HG03439 (cell line): ENCODE data around the gene SEPTIN10.
"Not testable (repeated sequence)": the region's sequence is repeated elsewhere in the genome, so short reads cannot be mapped to it uniquely, and the experiment has no call there.

ENCODE experiments used
- ATAC-seq: cut with Tn5 transposase; IDR thresholded peaks from one replicate; pipeline ENCODE4 v1.9.1; 2021; ENCODE audit warnings: mild to moderate bottlenecking, moderate library complexity; ENCODE audit not compliant: unreplicated experiment

Gene SEPTIN10

DNA sequence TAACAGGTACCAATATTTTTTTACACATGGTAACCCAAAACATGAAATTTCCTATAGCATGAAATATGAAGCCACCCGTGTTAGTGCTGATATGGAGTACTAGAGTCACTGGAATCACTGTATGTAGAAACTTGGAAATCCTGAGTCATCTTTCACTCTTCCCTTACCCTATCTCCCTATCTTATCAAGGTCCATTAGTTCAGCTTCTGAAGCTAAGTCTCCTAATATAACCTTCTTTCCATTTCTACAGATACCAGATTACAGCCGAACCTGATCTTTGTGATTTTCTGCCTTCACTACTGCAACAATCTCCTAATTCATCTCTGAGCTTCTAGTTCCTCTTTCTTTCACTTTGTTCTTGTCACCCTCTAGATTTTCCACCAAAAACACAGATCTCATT, 59.0 kb downstream of the SEPTIN10 start:
- no peak for ATAC-seq

DNA sequence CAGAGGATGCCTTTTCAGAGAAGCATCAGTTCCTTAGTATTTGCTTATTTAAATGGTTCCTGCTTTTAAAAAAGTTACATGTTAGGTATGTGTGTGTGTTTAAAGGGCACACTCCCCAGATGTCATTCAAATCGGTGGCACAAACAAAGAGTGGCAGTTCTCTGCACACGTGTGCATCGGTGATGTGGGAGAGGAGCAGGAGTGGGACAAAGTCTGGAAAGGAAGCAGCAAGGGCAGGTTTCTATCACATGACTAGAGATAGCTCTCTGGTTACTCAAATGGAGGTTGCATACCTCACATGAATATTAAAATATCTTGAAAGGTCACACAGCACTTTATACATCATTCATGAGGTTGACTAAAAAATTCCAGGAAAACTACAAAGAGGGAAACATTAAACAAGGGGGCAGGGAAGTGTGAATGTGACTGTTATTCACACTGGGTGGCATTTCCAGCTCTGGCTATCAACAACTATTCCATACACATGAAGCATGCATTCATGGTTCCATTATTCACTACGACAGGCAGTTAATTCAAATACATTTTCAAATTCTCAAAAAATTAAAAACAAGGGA, 64.7 kb downstream of the SEPTIN10 start:
- no peak for ATAC-seq

DNA sequence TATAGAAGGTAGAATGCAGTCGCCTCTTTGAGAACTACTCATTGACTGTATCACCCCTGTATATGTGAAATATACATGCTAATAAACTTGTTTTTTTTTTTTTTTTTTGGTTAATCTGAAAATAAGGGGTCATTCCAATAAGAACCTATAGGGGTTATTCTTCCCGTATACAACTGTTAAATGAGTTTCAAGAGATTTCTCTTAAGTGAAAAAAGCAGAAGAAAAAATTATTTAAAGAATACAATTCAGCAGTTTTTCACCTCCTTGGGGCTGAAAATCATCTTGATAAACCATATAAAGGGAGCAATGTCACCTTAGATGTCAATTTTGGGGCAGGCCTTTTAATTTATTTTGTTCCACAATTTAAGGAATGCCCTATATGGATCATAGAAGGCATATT, 66.5 kb downstream of the SEPTIN10 start:
- ATAC-seq = no peak

DNA sequence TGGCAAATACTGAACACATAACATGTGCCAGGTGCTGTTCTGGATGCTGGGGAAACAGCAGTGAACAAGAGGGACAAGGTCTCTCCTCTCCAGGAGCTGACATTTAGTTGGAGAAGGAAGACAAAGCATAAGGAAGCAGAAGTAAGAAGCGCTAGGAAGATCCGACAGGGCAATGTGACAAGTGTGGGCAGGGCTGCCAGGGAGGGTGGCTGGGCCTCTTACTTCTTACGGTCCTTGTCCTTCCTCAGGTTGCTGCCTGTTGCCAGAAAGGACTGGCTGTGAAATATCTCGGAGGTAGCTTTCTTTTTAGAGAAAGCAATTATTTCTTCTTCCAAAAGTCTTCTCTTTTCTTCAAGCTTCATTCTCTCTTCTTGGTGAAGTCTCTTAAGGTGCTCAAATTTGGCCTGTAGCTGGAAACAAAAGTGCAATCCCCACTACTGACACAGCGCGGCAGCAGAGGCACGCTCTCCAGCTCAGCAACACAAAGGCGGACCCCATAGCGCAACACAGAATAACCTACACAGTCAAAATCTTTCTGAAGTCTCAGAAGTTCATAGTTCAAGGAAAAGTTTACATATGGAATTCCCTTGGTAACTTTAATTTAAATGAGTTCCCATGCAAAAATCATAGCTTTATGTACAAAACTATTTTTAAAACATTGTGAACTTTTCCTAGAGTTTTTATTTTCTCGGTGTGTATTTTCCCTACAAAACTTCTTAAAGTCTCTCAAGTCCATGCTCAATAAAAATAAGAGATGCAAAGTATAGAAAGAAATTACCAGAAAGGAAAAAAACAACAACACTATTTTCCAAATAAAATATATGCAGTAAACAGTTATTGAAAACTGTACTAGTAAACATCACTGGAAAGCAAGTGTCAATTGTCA, 67.7 kb downstream of the SEPTIN10 start:
- ATAC-seq = peak; percentile 66

DNA sequence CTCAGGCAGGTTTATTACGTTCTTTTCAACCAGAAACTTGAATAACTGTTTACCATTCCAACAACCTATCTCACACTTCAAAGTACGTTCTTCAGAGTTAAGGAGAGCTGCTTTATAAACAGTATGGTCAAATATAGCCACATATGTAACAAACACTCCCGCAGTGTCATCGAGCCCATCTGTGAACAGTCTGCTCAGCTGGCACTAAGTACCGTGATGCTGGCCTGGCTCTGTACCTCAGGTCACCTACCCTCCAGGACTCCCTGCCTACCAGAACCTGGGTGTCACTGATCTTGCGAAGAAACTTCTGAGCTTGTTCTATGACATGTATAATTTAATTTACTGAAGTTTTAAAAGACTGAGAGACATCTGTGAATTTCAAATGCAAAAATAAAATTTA, 71.4 kb downstream of the SEPTIN10 start:
- ATAC-seq = no peak

DNA sequence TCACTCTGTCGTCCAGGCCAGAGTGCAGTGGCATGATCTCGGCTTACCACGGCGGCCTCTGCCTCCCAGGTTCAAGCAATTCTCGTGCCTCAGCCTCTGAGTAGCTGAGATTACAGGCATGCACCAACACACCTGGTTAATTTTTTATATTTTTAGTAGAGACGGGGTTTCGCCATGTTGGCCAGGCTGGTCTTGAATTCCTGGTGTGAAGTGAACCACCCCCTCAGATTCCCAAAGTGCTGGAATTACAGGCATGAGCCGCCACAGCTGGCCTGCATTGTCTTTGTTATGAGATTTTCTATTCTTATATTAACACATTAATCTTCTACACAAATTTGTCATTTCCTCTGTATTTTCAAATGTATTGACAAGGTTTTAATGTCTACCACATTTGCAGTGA, 75.2 kb downstream of the SEPTIN10 start:
- ATAC-seq = no peak

DNA sequence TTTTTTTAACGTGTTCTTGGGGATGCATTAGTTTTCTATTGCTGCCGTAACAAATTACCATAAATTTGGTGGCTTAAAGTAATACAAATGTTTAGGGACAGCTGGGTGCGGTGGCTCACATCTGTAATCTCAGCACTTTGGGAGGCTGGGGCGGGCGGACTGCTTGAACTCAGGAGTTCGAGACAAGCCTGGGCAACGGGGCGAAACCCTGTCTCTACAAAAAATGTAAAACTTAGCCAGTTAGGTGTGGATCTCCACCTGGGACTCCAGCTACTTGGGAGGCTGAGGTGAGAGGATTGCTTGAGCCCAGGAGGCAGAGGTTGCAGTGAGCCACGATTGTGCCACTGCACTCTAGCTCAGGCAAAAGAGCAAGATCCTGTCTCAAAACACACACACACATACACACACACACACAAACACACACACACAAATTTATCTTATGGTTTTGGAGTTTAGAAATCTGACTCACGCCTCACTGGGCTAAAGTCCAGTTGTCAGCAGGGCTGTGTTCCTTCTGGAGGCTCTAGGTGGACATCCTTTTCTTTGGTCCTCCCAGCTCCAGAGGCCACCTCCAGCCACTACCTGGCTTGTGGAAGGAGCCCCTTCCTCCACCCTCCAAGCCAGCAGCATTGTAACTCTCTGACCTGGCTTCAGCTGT, 76.1 kb downstream of the SEPTIN10 start:
- ATAC-seq = no peak

DNA sequence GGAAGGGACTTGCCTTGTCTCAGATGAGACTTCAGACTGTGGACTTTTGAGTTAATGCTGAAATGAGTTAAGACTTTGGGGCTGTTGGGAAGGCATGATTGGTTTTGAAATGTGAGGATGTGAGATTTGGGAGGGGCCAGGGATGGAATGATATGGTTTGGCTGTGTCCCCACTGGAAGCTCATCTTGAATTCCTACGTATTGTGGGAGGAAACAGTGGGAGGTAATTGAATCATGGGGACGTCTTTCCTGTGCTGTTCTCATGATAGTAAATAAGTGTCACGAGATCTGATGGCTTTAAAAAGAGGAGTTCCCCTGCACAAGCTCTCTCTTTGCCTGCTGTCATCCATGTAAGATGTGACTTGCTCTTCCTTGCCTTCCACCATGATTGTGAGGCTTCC, 77.2 kb downstream of the SEPTIN10 start:
- ATAC-seq = not testable (repeated sequence)

DNA sequence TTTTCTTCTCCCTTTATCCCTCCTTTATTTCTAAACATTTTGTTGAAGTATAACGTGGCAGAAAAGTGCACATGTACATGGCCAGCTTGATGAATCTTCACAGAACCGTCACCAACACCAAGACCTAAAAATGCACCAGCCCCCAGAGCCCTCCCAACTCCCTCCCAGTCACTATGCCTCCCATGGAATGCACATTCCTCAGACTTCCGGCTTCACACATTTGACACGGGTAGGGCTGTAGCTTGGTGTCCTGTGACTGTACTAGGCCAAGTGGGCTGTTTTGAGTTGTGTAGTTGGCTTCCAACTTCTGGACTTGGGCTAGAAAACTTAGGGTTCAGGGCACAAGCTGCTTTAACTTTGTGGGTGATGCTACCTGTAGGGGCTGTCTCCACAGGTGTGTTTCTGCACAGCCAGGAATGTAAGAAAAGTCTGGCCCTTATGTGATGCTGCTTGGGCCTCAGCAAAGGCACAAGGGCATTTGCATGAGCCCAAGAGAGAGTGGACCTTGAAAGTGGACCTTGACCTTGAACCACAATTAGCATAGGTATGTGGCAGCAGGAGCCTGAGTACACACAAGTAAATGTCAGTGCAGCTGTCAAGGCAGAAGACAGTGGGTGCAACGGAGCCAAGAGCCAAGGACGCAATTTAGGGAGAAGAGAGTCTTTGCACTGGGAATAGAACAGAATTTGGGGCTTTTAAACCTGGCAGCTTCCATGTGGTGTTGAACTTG, 78.4 kb downstream of the SEPTIN10 start:
- ATAC-seq = no peak

DNA sequence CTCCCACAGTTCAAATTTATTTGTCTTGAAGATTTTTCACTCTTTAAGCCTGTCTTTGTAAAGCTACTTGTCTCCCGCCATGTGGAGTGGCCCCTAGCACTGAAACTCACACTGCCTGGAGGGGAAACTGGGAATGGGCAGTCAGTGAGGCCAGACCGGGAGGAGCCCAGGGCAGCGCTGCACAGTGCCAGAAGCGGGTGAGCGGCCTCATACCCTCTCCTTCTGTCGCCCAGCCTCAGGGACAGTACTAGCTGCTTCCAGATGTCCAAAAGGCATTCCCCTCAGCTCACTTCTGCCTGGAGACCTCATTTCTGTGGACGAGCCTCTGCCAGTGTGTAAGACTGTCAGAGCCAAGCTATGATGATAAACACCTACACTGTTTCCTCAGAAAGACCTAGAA, 79.9 kb downstream of the SEPTIN10 start:
- ATAC-seq = no peak

DNA sequence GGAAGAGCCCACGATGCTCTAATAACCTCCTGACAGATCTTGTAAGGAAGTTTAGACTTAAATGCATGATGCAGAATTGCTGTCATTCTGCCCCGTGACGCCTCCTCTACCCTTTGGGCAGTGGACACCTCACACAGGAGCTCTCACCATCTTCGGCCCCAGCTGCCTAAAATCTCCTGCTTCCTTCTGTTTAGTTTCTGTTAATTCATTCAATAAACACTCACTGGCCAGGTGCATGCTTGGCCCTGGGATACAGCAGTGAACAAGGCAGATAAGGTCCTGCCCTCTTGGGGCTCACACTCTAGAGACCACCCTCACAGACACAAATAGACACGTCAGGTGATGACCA, 81.1 kb downstream of the SEPTIN10 start:
- ATAC-seq = no peak

DNA sequence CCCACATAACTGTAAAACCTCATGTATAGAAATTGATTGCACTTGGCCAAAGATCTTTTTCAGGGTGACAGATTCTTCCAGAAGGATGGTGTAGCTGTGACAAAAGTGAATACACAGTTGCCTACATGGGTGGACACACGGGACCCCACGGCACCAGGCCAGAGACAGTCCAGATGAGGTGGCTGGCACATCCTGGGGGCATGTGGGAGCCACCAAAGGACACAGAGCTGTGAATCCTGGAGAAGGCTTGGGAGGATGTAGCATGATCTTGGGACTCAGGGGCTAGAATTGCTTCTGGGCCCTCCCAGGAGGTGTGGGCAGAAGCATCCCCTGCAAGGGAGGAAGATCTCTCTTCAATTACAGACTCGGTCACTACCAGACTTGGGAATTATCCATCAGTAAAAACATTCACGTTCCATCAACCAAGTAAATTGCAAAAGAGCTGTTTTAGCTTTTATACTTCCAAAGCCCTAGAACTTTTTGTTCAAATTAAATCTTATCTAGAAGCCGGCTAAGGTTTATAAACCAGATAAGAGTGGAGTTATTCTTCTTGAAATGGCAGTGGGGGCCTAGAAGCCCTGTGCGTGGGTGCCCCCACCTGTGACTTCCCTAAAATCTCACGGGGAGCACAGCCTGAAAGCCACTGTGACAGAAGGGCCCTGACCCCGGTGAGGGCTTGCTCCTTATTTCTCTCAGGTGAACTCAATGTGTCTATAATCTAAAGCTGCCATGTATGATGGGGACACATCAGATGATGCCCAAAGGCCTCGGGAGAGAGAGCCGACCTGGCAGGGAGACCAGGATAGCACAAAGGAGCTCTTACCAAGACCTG, 81.7 kb downstream of the SEPTIN10 start:
- no peak for ATAC-seq

DNA sequence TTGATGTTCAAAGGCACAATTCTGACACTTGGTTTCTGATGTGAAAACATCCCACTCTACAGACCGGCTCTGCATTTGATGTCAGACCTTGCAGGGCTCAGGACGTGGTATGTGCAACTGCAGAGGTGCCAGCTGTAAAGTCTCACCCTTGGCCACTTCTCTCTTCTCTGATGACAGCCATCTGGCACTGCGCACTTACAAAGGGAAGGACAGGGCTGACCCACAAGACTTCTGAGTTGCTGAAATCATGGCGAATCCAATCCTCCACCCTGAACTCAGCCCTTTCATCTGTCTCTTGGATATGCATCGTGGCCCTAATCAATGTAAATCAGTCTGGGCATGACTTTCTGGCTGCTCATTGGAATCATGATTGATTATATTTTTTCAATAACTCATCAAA, 82.5 kb downstream of the SEPTIN10 start:
- no peak for ATAC-seq

DNA sequence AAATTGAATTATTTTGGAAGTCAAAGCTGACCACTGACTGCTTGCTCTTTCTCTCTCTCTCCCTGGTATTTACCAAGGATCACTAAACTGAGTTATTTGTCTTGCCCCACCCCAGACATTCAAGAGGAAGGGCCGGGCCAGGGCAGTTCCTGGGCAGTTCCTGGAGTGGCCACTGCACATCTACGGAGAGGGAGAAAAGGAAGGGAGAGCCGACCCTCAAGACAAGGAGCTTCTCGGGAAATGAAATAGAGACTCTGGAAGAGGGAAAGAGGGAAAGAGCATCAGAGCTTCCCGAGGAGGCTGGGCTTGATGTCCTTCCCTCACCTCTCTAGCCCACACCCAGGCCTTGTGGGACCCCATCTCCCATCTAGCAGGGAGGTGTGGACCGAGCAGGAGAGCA, 83.1 kb downstream of the SEPTIN10 start:
- ATAC-seq = no peak

DNA sequence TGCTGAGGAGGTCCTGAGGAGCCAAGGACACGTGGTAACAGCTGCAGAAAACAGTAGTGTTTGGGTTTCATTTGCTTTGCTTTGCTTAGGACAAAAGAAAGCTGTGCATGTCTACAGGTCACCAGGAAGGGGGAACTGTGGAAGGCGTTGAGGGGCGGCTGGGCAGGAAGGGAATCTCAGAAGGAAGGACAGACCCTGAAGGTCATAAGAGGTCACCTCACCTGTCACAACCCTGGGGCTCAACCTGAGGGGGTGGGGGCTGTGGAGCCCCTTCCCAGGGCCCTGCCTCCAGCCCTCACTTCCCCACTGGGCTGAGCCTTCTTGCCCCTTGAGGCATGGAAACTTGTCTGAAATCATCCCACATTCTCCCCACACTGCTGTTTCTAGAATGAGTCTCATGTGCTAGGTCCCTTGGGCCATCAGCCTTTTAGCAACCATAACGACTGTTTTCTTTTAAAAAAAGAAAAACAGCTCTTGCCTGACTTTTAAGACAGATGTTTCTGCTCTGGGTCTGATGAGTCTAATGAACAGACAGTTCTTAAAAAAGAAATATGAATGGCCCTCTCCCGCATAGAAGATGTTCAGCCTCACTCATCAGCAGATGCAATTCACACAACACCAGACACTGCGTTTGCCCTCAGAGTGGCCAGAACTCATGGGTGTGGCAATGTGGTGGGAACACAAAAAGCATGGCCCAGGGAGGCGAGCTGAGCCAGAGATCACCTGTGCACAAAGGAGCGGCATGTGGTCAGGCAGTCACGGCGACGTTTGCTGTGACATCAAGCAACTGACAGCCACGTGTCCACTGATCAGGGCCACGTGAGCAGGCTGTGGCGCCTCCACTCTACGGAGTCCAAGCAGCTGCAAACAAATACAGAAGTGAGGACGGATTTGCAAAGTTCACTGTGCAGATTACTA, 84.0 kb downstream of the SEPTIN10 start:
- no peak for ATAC-seq

DNA sequence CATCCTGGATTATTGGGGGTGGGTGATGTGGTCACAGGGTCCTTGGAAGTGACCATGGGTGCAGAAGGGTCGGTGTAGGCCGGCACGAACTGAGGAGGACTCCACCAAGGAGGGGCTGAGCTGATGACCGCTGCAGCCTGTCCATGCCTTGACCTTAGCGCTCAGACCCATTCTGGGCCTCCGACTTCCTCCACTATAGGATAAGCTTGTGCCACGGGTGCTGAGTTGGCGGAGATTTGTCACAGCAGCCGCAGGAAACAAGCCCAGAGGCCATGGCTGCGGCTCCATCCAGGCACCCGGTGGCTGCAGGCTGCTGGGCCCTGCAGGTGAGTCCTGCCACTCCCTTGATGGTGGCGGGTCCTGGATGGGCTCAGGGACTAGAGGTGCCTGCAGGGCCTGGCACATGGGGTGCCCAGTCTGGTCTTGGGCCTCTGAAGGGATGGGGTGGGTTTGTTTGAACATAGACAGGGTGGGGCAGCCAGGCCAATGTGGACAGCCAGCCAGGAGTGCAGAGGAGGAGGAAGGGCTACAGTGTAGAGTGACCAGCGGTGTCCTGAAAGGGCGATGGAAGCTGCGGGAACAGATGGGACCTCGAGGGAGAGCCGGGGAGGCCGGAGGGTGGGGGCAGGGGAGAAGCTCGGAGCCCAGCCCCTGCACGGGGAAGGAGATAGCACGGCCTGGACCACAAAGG, 84.8 kb downstream of the SEPTIN10 start:
- no peak for ATAC-seq

DNA sequence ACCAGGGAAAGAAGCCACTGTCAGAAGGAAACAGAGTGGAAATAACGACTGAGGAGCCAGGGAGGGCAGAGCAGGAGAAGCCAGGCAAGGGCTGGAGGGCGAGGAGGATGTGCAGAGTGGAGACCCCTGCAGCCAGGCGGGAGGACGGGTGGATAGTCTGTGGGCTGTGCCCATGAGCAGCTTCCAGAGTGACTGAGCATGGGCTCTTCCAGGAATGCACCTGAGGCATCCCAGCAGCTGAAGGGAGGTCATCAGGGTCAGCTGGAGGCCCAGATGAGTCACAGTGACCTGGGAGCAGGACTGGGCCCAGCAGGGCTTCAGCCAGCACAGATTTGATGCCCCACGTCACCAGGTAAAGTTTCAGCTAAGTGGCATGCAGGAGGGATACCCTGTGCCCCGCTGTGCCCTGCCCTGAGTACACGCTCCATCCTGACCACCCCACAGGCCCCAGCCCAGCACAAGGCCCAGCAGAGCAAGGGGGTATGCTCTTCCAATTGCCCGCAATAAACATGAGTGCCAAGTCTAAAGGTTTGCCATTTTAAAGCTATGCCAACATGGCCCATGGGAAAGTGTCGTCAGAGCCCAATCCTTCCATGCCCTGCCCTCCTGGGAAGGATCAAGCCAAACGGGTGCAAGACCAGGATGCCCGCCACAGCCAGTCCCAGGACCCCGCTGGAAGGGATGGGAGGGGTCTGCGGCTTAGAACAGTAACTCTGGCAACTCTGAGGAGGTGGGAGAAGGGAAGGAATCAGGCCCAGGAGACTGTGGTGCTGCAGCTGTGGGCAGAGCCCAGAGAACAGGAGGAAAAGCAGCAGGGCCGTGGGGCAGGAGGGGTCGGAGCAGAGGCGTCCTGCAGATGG, 85.7 kb downstream of the SEPTIN10 start:
- no peak for ATAC-seq

DNA sequence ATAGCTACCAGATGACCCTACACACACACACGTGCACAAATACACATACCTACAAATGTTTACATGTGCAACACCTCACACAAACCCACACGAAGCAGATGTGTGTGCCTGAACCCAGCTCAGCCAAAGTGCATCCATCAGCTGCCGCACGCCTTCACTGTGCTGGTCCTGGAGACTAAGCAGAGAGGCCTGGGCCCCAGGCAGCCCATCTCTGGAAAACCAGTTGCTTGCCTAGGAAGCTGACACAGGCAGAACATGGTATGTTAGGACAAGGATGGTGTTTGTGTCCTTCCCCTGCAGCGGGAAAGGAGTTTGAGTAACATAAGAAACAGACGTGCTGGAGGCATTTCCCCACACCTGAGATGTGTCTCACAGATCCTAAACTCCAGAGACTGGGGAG, 86.7 kb downstream of the SEPTIN10 start:
- ATAC-seq = no peak
